ENCODE data around the gene DPP10. TPM values are rescaled to one million over a fixed set of nuclear protein-coding genes. Genes with fewer than 3 reads are reported as not detected.
"Not testable (repeated sequence)": the region's sequence is repeated elsewhere in the genome, so short reads cannot be mapped to it uniquely, and the experiment has no call there.

Gene DPP10
- total RNA-seq, 1 donor from 2014 or later = 1.1 TPM

DNA sequence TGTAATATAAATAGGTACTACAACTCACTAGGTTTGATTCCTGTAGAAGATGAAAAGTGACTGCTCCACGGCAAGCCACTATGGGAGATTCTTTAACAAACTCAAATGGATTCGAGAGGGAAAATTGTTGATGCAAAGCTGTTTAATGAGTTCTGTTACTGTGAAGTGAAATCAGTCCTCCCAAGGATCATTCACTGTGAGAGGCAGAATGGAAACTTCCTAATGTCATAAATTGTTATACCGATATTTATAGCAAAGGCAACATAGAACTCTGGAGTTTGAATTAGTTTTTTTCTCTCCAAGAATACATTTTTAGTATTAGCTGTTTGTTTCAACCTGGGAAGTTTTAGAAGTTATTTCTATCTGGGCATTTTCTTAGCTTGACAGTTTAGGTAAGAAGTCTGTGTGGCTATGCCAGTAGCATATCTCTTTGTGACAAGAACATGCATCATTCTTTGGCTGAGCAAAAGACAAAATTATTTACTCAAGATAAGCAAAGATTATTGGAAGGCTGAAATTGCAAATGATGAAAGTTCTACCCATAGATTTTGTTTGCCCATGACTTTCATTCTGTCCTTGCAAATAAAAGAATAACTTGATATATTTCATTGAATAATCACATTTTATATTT lies 979.7 kb downstream of the DPP10 start:
- Histone ChIP-seq H3K4me2 (ENCODE audit: low read length) (no peak overlapping the region), H3K9me3 (ENCODE audit: insufficient read depth, low read depth, low read length) (peaks cover 1% of the 10 kb centered on the region), H4K20me1 (ENCODE audit: insufficient read depth, low read length) (no peaks in the 10 kb centered on the region), H3K36me3 (ENCODE audit: insufficient read depth, low read length) (no peaks in the 10 kb centered on the region), H3K9ac (ENCODE audit: low read length) (no peak overlapping the region), H3K27ac (ENCODE audit: low read depth, low read length) (no peak overlapping the region), H3K79me2 (ENCODE audit: insufficient read depth, low read length) (no peaks in the 10 kb centered on the region), H3K4me3 (ENCODE audit: insufficient read depth, low read depth, low read length) (no peak overlapping the region), H3K4me1 (ENCODE audit: insufficient read depth, low read length) (no peaks in the 10 kb centered on the region), H3K27me3 (ENCODE audit: insufficient read depth, low read length) (no peaks in the 10 kb centered on the region), H2AFZ (ENCODE audit: low read depth, low read length) (no peak overlapping the region)
- TF ChIP-seq, protein P1, sequence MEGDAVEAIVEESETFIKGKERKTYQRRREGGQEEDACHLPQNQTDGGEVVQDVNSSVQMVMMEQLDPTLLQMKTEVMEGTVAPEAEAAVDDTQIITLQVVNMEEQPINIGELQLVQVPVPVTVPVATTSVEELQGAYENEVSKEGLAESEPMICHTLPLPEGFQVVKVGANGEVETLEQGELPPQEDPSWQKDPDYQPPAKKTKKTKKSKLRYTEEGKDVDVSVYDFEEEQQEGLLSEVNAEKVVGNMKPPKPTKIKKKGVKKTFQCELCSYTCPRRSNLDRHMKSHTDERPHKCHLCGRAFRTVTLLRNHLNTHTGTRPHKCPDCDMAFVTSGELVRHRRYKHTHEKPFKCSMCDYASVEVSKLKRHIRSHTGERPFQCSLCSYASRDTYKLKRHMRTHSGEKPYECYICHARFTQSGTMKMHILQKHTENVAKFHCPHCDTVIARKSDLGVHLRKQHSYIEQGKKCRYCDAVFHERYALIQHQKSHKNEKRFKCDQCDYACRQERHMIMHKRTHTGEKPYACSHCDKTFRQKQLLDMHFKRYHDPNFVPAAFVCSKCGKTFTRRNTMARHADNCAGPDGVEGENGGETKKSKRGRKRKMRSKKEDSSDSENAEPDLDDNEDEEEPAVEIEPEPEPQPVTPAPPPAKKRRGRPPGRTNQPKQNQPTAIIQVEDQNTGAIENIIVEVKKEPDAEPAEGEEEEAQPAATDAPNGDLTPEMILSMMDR (IDR thresholded peaks at IDR 0.05; ENCODE audit: insufficient read depth, low read depth, low read length) = no peak
- TF ChIP-seq EZH2 (IDR thresholded peaks at IDR 0.05; ENCODE audit: insufficient read depth, low read length) = no peak
- H3K27ac Mint-ChIP-seq (ENCODE audit: unreplicated experiment) = no peak overlapping the region
- no peak for DNase-seq (ENCODE audit: low read depth)
- no peaks in the 10 kb centered on the region for H3K27me3 Mint-ChIP-seq (ENCODE audit: low read depth, unreplicated experiment)
- H3K9me3 Mint-ChIP-seq (ENCODE audit: unreplicated experiment) = no peaks in the 10 kb centered on the region
- FAIRE-seq = no peak
- H3K36me3 Mint-ChIP-seq (ENCODE audit: low read depth, unreplicated experiment) = no peaks in the 10 kb centered on the region
- peaks cover 2% of the 10 kb centered on the region for H3K4me1 Mint-ChIP-seq (ENCODE audit: low read depth, unreplicated experiment)
- H3K4me3 Mint-ChIP-seq (ENCODE audit: unreplicated experiment) = no peak overlapping the region

DNA sequence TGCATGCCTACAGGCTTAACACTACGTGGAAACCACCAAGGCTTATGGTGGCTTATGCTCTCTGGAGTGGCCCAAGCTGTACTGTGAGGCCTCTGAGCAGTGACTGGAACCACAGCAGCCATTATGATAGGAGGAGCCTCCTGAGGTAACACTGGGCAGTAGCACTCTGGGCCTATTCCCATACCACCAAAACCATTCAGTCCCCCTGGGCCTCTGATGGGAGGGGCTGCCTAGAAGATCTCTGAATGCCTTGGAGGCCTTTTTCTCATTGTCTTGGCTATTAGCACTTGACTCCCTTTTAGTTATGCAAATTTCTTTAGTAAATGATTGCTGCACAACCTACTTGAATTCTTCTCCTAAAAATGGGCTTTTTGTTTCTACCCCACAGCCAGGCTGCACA lies 985.0 kb downstream of the DPP10 start:
- peaks cover 2% of the 10 kb centered on the region for H3K36me3 Mint-ChIP-seq (ENCODE audit: low read depth, unreplicated experiment)
- no peaks in the 10 kb centered on the region for H3K9me3 Mint-ChIP-seq (ENCODE audit: unreplicated experiment)
- no peaks in the 10 kb centered on the region for H3K4me1 ChIP-seq (ENCODE audit: insufficient read depth, low read length)
- TF ChIP-seq EZH2 (IDR thresholded peaks at IDR 0.05; ENCODE audit: insufficient read depth, low read length) = no peak
- TF ChIP-seq, protein P1 (IDR thresholded peaks at IDR 0.05; ENCODE audit: insufficient read depth, low read depth, low read length) = no peak
- no peaks in the 10 kb centered on the region for H3K27me3 Mint-ChIP-seq (ENCODE audit: low read depth, unreplicated experiment)
- no peak overlapping the region for H3K27ac Mint-ChIP-seq (ENCODE audit: unreplicated experiment)
- no peak overlapping the region for H3K4me3 Mint-ChIP-seq (ENCODE audit: unreplicated experiment)
- H3K36me3 ChIP-seq (ENCODE audit: insufficient read depth, low read length) = no peaks in the 10 kb centered on the region
- no peak overlapping the region for H3K4me2 ChIP-seq (ENCODE audit: low read length)
- no peak for DNase-seq (ENCODE audit: low read depth)
- no peaks in the 10 kb centered on the region for H3K79me2 ChIP-seq (ENCODE audit: insufficient read depth, low read length)
- H3K27ac ChIP-seq (ENCODE audit: low read depth, low read length) = no peak overlapping the region
- H3K4me1 Mint-ChIP-seq (ENCODE audit: low read depth, unreplicated experiment) = no peaks in the 10 kb centered on the region
- H3K9me3 ChIP-seq (ENCODE audit: insufficient read depth, low read depth, low read length) = peaks cover 5% of the 10 kb centered on the region
- H3K4me3 ChIP-seq (ENCODE audit: insufficient read depth, low read depth, low read length) = no peak overlapping the region
- no peak overlapping the region for H2AFZ ChIP-seq (ENCODE audit: low read depth, low read length)
- H3K27me3 ChIP-seq (ENCODE audit: insufficient read depth, low read length) = no peaks in the 10 kb centered on the region
- no peak for FAIRE-seq
- H4K20me1 ChIP-seq (ENCODE audit: insufficient read depth, low read length) = no peaks in the 10 kb centered on the region
- H3K9ac ChIP-seq (ENCODE audit: low read length) = no peak overlapping the region

DNA sequence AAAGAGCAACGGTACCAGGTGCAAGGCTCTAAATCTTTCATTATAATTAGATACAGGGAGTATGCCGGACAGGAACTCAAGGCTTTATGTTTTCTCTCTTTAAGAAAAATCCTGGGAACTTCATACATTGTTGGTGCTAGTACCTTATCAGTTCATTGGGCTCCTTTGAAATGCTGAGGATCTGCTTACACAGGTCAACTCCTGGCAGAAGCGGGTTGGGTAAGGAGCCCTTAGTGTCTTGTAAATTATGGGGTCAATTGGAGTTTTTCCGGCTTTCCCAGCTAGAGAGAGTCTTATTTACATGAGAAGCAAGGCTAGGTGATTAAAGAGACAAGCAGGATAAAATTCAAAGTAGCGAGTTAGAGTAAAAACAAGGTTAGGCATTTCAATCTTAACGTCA lies 998.3 kb downstream of the DPP10 start:
- H3K9ac ChIP-seq (ENCODE audit: low read length); H3K4me1 ChIP-seq (ENCODE audit: insufficient read depth, low read length); H3K9me3 Mint-ChIP-seq (ENCODE audit: unreplicated experiment); H3K9me3 ChIP-seq (ENCODE audit: insufficient read depth, low read depth, low read length); H3K4me1 Mint-ChIP-seq (ENCODE audit: low read depth, unreplicated experiment); H3K27ac ChIP-seq (ENCODE audit: low read depth, low read length); H2AFZ ChIP-seq (ENCODE audit: low read depth, low read length); H3K4me3 ChIP-seq (ENCODE audit: insufficient read depth, low read depth, low read length); H3K36me3 ChIP-seq (ENCODE audit: insufficient read depth, low read length); H3K4me3 Mint-ChIP-seq (ENCODE audit: unreplicated experiment); H3K27me3 Mint-ChIP-seq (ENCODE audit: low read depth, unreplicated experiment); DNase-seq (ENCODE audit: low read depth); H3K27ac Mint-ChIP-seq (ENCODE audit: unreplicated experiment); H3K79me2 ChIP-seq (ENCODE audit: insufficient read depth, low read length); H3K36me3 Mint-ChIP-seq (ENCODE audit: low read depth, unreplicated experiment); FAIRE-seq; H3K27me3 ChIP-seq (ENCODE audit: insufficient read depth, low read length); H3K4me2 ChIP-seq (ENCODE audit: low read length); H4K20me1 ChIP-seq (ENCODE audit: insufficient read depth, low read length): not testable (repeated sequence)
